ENCODE data around the gene LRTM2.

DNA sequence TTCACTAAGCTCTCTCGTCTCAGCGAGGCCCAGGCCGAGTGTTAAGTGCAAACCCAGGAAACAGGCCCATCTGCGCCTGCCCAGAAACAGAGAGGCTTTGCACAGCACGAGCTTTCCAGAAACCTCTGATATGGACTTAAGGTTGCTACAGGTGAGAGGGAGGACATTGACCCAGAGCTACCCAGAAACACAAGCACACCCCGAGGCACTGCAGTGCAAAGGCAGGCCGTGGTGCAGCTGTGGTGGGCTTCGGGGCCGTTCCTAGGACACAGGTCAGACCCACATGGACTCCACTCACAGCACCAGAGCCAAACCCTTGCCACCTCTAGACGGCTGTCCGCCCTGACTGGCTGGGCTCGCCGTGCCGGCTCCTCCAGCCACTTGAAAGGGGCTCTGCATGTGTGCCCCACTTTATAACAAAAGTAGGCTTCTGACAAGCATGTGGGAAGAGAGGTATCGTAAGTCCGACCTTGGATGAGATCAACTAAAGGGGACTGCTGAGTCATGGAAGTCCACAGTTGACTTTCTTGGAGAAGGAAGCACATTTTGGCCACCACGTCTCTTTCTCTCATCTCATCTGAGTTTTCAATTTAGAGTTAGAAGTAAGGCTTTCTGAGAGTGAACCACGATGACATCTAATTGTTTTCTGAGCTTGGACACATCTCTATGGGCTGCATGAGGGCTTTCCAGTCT is 59.9 kb downstream of the LRTM2 start:
- no peak for TF ChIP-seq EP300 (IDR thresholded peaks at IDR 0.05)
- no peak for TF ChIP-seq POLR2AphosphoS5 (IDR thresholded peaks at IDR 0.05)
- TF ChIP-seq, protein P1, sequence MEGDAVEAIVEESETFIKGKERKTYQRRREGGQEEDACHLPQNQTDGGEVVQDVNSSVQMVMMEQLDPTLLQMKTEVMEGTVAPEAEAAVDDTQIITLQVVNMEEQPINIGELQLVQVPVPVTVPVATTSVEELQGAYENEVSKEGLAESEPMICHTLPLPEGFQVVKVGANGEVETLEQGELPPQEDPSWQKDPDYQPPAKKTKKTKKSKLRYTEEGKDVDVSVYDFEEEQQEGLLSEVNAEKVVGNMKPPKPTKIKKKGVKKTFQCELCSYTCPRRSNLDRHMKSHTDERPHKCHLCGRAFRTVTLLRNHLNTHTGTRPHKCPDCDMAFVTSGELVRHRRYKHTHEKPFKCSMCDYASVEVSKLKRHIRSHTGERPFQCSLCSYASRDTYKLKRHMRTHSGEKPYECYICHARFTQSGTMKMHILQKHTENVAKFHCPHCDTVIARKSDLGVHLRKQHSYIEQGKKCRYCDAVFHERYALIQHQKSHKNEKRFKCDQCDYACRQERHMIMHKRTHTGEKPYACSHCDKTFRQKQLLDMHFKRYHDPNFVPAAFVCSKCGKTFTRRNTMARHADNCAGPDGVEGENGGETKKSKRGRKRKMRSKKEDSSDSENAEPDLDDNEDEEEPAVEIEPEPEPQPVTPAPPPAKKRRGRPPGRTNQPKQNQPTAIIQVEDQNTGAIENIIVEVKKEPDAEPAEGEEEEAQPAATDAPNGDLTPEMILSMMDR (IDR thresholded peaks at IDR 0.05) = no peak
- no peak for TF ChIP-seq POLR2A (IDR thresholded peaks at IDR 0.05)

All from sigmoid colon (tissue), 4 donors.